MM.1S (cell line): Measurements from ENCODE around the gene ARSG.

ENCODE experiments used
- DNase-seq: peaks from one replicate; pipeline ENCODE4 v3.0.0-alpha.2; 2015
- H2AFZ ChIP-seq: fragments of 300-600 bp; sonication (generic); 2 replicates; pipeline ENCODE4 v1.6.0; 2016; ENCODE audit warnings: antibody characterized with exemption, low read length
- H3F3A ChIP-seq: fragments of 300-600 bp; sonication (generic); 2 replicates; pipeline ENCODE4 v1.6.1; 2016; ENCODE audit warnings: mild to moderate bottlenecking, antibody characterized with exemption, low read length, moderate library complexity, mixed read lengths; ENCODE audit not compliant: insufficient read depth
- H3K27ac ChIP-seq: fragments of 300-600 bp; sonication (generic); 2 replicates; pipeline ENCODE4 v1.5.1; 2016; ENCODE audit warnings: mild to moderate bottlenecking, low read length
- H3K27me3 ChIP-seq: fragments of 300-600 bp; sonication (generic); replicated peaks from 2 replicates; pipeline ENCODE4 v1.6.0; 2016; ENCODE audit warnings: low read length; ENCODE audit not compliant: insufficient read depth
- H3K36me3 ChIP-seq: fragments of 300-600 bp; sonication (generic); replicated peaks from 2 replicates; pipeline ENCODE4 v1.6.1; 2016; ENCODE audit warnings: mild to moderate bottlenecking, low read length, mixed read lengths; ENCODE audit not compliant: insufficient read depth
- H3K4me1 ChIP-seq: fragments of 300-600 bp; sonication (generic); 2 replicates; pipeline ENCODE4 v1.6.1; 2016; ENCODE audit warnings: low read length, mixed read lengths
- H3K4me2 ChIP-seq: fragments of 300-600 bp; sonication (generic); 2 replicates; pipeline ENCODE4 v1.6.0; 2016; ENCODE audit warnings: low read depth, low read length
- H3K4me3 ChIP-seq: fragments of 300-600 bp; sonication (generic); 2 replicates; pipeline ENCODE4 v1.5.1; 2016; ENCODE audit warnings: low read length, mixed read lengths
- H3K79me2 ChIP-seq: fragments of 300-600 bp; sonication (generic); 2 replicates; pipeline ENCODE4 v1.6.1; 2016; ENCODE audit warnings: mixed run types, low read length, mixed read lengths
- H3K9ac ChIP-seq: fragments of 300-600 bp; sonication (generic); 2 replicates; pipeline ENCODE4 v1.6.1; 2016; ENCODE audit warnings: low read length, mixed read lengths
- H3K9me2 ChIP-seq: fragments of 300-600 bp; sonication (generic); replicated peaks from 2 replicates; pipeline ENCODE4 v1.6.1; 2016; ENCODE audit warnings: mild to moderate bottlenecking, low read length, mixed read lengths; ENCODE audit not compliant: insufficient read depth
- H3K9me3 ChIP-seq: fragments of 300-600 bp; sonication (generic); replicated peaks from 2 replicates; pipeline ENCODE4 v1.6.1; 2016; ENCODE audit warnings: mild to moderate bottlenecking, low read length, mixed read lengths; ENCODE audit not compliant: insufficient read depth
- H4K20me1 ChIP-seq: fragments of 300-600 bp; sonication (generic); 2 replicates; pipeline ENCODE4 v1.6.1; 2016; ENCODE audit warnings: mild to moderate bottlenecking, low read length, moderate library complexity, mixed read lengths; ENCODE audit not compliant: insufficient read depth
- CTCF ChIP-seq: fragments of 300-600 bp; sonication (generic); IDR thresholded peaks from 2 replicates; pipeline ENCODE4 v1.5.1; 2016; ENCODE audit warnings: antibody characterized with exemption, low read length, mixed read lengths
- EZH2 ChIP-seq: fragments of 300-600 bp; sonication (generic); optimal IDR thresholded peaks from 2 replicates; pipeline ENCODE3; 2017; ENCODE audit warnings: low read depth, mild to moderate bottlenecking, antibody characterized with exemption, low read length, mixed read lengths
- EZH2phosphoT487 ChIP-seq: fragments of 300-600 bp; sonication (generic); IDR thresholded peaks from 2 replicates; pipeline ENCODE4 v1.6.1; 2018; ENCODE audit warnings: antibody characterized with exemption, low read length

The ARSG gene

GRCh38 chr17:68304706-68305105 is 13.4 kb downstream of the ARSG start:
- Histone ChIP-seq H3K79me2 (no peaks in the 10 kb centered on the region), H3K4me1 (no peaks in the 10 kb centered on the region), H3K4me2 (no peak overlapping the region), H3K27ac (no peak overlapping the region), H3K27me3 (no peaks in the 10 kb centered on the region), H3K36me3 (no peaks in the 10 kb centered on the region), H3K4me3 (no peak overlapping the region), H3K9me2 (no peaks in the 10 kb centered on the region), H4K20me1 (no peaks in the 10 kb centered on the region), H3K9ac (no peak overlapping the region), H3F3A (no peaks in the 10 kb centered on the region), H3K9me3 (no peaks in the 10 kb centered on the region), H2AFZ (no peak overlapping the region)
- TF ChIP-seq CTCF (no peak), EZH2 (no peak), EZH2phosphoT487 (no peak)
- no peak for DNase-seq

- H3K27me3 ChIP-seq, result no peaks in the 10 kb centered on the region
- no peaks in the 10 kb centered on the region for H4K20me1 ChIP-seq
- H3K36me3 ChIP-seq, result no peaks in the 10 kb centered on the region
- no peaks in the 10 kb centered on the region for H3F3A ChIP-seq
- H3K4me2 ChIP-seq, result no peak overlapping the region
- TF ChIP-seq EZH2phosphoT487 (no peak), EZH2 (no peak), CTCF (no peak)
- no peak overlapping the region for H2AFZ ChIP-seq
- no peaks in the 10 kb centered on the region for H3K4me1 ChIP-seq
- no peaks in the 10 kb centered on the region for H3K9me2 ChIP-seq
- no peak for DNase-seq
- no peaks in the 10 kb centered on the region for H3K79me2 ChIP-seq
- H3K9ac ChIP-seq, result no peak overlapping the region
- no peak overlapping the region for H3K4me3 ChIP-seq
- no peak overlapping the region for H3K27ac ChIP-seq
- no peaks in the 10 kb centered on the region for H3K9me3 ChIP-seq
Measured at GRCh38 chr17:68305142-68305541, 13.8 kb downstream of the ARSG start.

- H3K36me3 ChIP-seq, result no peaks in the 10 kb centered on the region
- TF ChIP-seq EZH2 (no peak), CTCF (no peak), EZH2phosphoT487 (no peak)
- no peaks in the 10 kb centered on the region for H3F3A ChIP-seq
- H2AFZ ChIP-seq, result no peak overlapping the region
- no peak overlapping the region for H3K27ac ChIP-seq
- no peaks in the 10 kb centered on the region for H4K20me1 ChIP-seq
- no peak overlapping the region for H3K4me2 ChIP-seq
- no peaks in the 10 kb centered on the region for H3K9me2 ChIP-seq
- H3K9me3 ChIP-seq, result no peaks in the 10 kb centered on the region
- no peak overlapping the region for H3K4me3 ChIP-seq
- no peak for DNase-seq
- no peak overlapping the region for H3K9ac ChIP-seq
- no peaks in the 10 kb centered on the region for H3K27me3 ChIP-seq
- no peaks in the 10 kb centered on the region for H3K79me2 ChIP-seq
- H3K4me1 ChIP-seq, result no peaks in the 10 kb centered on the region
Measured at GRCh38 chr17:68306819-68307218, 15.5 kb downstream of the ARSG start.
